Peyer's patch (tissue), 4 donors: ENCODE results near the gene DAAM2.

ENCODE experiments used
- POLR2A ChIP-seq, 2 donors: fragments of 450-650 bp; IDR thresholded peaks; one replicate each; pipeline ENCODE4 v1.5.1; 2017; ENCODE audit warnings: antibody characterized with exemption in 2 of 2, mild to moderate bottlenecking in 2 of 2, moderate library complexity in 2 of 2
- TF ChIP-seq, protein P1 (sequence below), 6 experiments: fragments of 450-650 bp in 4 of 6; fragments of 200-600 bp in 2 of 6; sonication (generic) in 1 of 6; IDR thresholded peaks; one replicate each; pipeline ENCODE4 v1.5.1; 2017 to 2019; ENCODE audit warnings: antibody characterized with exemption in 6 of 6, mild to moderate bottlenecking in 3 of 6, moderate library complexity in 1 of 6

GRCh38 chr6:39773782-39774181 lies 18.4 kb upstream of the DAAM2 start:
- TF ChIP-seq POLR2A (IDR thresholded peaks at IDR 0.05) = no peak
- TF ChIP-seq, protein P1, sequence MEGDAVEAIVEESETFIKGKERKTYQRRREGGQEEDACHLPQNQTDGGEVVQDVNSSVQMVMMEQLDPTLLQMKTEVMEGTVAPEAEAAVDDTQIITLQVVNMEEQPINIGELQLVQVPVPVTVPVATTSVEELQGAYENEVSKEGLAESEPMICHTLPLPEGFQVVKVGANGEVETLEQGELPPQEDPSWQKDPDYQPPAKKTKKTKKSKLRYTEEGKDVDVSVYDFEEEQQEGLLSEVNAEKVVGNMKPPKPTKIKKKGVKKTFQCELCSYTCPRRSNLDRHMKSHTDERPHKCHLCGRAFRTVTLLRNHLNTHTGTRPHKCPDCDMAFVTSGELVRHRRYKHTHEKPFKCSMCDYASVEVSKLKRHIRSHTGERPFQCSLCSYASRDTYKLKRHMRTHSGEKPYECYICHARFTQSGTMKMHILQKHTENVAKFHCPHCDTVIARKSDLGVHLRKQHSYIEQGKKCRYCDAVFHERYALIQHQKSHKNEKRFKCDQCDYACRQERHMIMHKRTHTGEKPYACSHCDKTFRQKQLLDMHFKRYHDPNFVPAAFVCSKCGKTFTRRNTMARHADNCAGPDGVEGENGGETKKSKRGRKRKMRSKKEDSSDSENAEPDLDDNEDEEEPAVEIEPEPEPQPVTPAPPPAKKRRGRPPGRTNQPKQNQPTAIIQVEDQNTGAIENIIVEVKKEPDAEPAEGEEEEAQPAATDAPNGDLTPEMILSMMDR (IDR thresholded peaks at IDR 0.05) = no peak
